ENCODE results near the gene IAPP.

IAPP gene

DNA sequence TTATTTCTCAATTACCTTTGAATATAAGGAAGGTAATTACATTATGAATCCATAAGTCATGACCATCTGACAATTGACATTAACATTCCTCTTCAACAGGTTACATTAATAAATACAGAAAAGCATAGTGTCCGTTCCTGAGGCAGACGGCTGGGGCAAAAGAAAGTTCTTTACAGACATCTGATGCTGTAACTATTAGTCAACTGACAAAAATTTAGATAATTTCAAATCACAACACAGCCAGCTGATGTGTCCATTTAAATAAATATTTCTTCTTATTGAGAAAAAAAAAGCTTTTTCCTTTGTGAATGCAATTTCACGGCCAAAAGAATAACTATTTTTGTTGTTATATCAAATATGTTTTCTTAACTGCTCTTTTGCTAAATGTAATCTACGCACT lies 55.5 kb downstream of the IAPP start:
- DNase-seq (ENCODE audit: extremely low read depth, low read depth) = no peak
- TF ChIP-seq, protein P1, sequence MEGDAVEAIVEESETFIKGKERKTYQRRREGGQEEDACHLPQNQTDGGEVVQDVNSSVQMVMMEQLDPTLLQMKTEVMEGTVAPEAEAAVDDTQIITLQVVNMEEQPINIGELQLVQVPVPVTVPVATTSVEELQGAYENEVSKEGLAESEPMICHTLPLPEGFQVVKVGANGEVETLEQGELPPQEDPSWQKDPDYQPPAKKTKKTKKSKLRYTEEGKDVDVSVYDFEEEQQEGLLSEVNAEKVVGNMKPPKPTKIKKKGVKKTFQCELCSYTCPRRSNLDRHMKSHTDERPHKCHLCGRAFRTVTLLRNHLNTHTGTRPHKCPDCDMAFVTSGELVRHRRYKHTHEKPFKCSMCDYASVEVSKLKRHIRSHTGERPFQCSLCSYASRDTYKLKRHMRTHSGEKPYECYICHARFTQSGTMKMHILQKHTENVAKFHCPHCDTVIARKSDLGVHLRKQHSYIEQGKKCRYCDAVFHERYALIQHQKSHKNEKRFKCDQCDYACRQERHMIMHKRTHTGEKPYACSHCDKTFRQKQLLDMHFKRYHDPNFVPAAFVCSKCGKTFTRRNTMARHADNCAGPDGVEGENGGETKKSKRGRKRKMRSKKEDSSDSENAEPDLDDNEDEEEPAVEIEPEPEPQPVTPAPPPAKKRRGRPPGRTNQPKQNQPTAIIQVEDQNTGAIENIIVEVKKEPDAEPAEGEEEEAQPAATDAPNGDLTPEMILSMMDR (IDR thresholded peaks at IDR 0.05; ENCODE audit: low read depth, low read length) = no peak
